HL-60 (cell line): ENCODE data around the gene GALNT7.

ENCODE experiments used
- GABPA ChIP-seq: IDR thresholded peaks from 2 replicates; pipeline ENCODE4 v1.6.1; 2012; ENCODE audit warnings: low read depth
- POLR2AphosphoS5 ChIP-seq: IDR thresholded peaks from 2 replicates; pipeline ENCODE4 v1.6.1; 2012; ENCODE audit warnings: low read depth
- TF ChIP-seq, protein P1 (sequence below): IDR thresholded peaks from one replicate; pipeline ENCODE4 v1.5.1; 2011; ENCODE audit warnings: low read length, control low read depth, inconsistent platforms; ENCODE audit not compliant: insufficient read depth
- TF ChIP-seq, protein P2 (sequence below): IDR thresholded peaks from 2 replicates; pipeline ENCODE4 v1.6.1; 2012; ENCODE audit warnings: low read depth; ENCODE audit not compliant: insufficient replicate concordance

DNA sequence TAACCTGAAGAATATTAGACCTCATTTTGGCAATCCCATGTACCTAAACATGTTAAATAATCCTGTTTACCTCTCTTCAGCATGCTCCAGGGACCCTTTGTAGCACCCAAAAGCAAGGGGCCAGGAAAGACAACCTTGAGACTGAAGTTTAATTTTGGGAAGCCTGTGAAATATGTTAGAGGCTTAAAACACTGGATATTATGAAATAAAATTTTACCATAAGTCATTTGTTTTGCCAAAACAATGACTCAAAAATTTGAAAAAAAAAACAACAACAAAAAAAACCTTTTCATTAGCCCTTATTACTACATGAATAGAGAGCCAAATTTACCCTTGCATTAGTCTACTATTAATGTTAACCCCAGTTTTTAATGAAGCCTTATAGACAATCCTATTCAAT, 115.9 kb downstream of the GALNT7 start:
- TF ChIP-seq, protein P1, sequence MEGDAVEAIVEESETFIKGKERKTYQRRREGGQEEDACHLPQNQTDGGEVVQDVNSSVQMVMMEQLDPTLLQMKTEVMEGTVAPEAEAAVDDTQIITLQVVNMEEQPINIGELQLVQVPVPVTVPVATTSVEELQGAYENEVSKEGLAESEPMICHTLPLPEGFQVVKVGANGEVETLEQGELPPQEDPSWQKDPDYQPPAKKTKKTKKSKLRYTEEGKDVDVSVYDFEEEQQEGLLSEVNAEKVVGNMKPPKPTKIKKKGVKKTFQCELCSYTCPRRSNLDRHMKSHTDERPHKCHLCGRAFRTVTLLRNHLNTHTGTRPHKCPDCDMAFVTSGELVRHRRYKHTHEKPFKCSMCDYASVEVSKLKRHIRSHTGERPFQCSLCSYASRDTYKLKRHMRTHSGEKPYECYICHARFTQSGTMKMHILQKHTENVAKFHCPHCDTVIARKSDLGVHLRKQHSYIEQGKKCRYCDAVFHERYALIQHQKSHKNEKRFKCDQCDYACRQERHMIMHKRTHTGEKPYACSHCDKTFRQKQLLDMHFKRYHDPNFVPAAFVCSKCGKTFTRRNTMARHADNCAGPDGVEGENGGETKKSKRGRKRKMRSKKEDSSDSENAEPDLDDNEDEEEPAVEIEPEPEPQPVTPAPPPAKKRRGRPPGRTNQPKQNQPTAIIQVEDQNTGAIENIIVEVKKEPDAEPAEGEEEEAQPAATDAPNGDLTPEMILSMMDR: no peak
- TF ChIP-seq POLR2AphosphoS5 (no peak), GABPA (no peak)
- TF ChIP-seq, protein P2, sequence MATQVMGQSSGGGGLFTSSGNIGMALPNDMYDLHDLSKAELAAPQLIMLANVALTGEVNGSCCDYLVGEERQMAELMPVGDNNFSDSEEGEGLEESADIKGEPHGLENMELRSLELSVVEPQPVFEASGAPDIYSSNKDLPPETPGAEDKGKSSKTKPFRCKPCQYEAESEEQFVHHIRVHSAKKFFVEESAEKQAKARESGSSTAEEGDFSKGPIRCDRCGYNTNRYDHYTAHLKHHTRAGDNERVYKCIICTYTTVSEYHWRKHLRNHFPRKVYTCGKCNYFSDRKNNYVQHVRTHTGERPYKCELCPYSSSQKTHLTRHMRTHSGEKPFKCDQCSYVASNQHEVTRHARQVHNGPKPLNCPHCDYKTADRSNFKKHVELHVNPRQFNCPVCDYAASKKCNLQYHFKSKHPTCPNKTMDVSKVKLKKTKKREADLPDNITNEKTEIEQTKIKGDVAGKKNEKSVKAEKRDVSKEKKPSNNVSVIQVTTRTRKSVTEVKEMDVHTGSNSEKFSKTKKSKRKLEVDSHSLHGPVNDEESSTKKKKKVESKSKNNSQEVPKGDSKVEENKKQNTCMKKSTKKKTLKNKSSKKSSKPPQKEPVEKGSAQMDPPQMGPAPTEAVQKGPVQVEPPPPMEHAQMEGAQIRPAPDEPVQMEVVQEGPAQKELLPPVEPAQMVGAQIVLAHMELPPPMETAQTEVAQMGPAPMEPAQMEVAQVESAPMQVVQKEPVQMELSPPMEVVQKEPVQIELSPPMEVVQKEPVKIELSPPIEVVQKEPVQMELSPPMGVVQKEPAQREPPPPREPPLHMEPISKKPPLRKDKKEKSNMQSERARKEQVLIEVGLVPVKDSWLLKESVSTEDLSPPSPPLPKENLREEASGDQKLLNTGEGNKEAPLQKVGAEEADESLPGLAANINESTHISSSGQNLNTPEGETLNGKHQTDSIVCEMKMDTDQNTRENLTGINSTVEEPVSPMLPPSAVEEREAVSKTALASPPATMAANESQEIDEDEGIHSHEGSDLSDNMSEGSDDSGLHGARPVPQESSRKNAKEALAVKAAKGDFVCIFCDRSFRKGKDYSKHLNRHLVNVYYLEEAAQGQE: no peak
